Measurements from ENCODE around the gene HOXB3.

Gene HOXB3

GRCh38 chr17:48625495-48626244 is 35.6 kb upstream of the HOXB3 start:
- peak in 1 of 2 donors; percentile 35 for DNase-seq (ENCODE audit: low read depth in 2 of 2)

GRCh38 chr17:48624544-48625494 is 34.8 kb upstream of the HOXB3 start:
- no peak for DNase-seq (ENCODE audit: low read depth in 2 of 2)

- DNase-seq (ENCODE audit: low read depth in 2 of 2) = no peak
Observed at GRCh38 chr17:48624118-48624517, 34.1 kb upstream of the HOXB3 start.

GRCh38 chr17:48623583-48623982 is 33.5 kb upstream of the HOXB3 start:
- no peak for DNase-seq (ENCODE audit: low read depth in 2 of 2)

- no peak for DNase-seq (ENCODE audit: low read depth in 2 of 2)
Observed at GRCh38 chr17:48622857-48623256, 32.8 kb upstream of the HOXB3 start.

GRCh38 chr17:48621410-48622392 is 31.7 kb upstream of the HOXB3 start:
- no peak for DNase-seq (ENCODE audit: low read depth in 2 of 2)

GRCh38 chr17:48620461-48621139 is 30.6 kb upstream of the HOXB3 start:
- DNase-seq (ENCODE audit: low read depth in 2 of 2) = no peak

GRCh38 chr17:48619826-48620449 is 29.9 kb upstream of the HOXB3 start:
- DNase-seq (ENCODE audit: low read depth in 2 of 2) = no peak

- peak; percentile 54 to 65 for DNase-seq (ENCODE audit: low read depth in 2 of 2)
Observed at GRCh38 chr17:48618256-48618896, 28.3 kb upstream of the HOXB3 start.

- no peak for DNase-seq (ENCODE audit: low read depth in 2 of 2)
Observed at GRCh38 chr17:48617471-48618255, 27.6 kb upstream of the HOXB3 start.

- no peak for DNase-seq (ENCODE audit: low read depth in 2 of 2)
Observed at GRCh38 chr17:48616717-48617470, 26.9 kb upstream of the HOXB3 start.

GRCh38 chr17:48615963-48616716 is 26.1 kb upstream of the HOXB3 start:
- DNase-seq (ENCODE audit: low read depth in 2 of 2) = no peak

GRCh38 chr17:48615047-48615962 is 25.3 kb upstream of the HOXB3 start, which contains the start of gene HOXB8:
Gene HOXB8 (minus strand): TSS chr17:48615292. CDS start chr17:48614704, 588 bp downstream.
- DNase-seq (ENCODE audit: low read depth in 2 of 2) = no peak

GRCh38 chr17:48613862-48614694 is 24.0 kb upstream of the HOXB3 start:
- DNase-seq (ENCODE audit: low read depth in 2 of 2) = no peak

- no peak for DNase-seq (ENCODE audit: low read depth in 2 of 2)
Observed at GRCh38 chr17:48612854-48613691, 23.0 kb upstream of the HOXB3 start.

Data from stimulated activated CD8-positive, alpha-beta memory T cell treated with anti-CD3 and anti-CD28 coated beads, Interleukin-7, amount 100 ng/mL, for 4 hours (primary cell).